Stimulated activated CD4-positive, alpha-beta T cell treated with anti-CD3 and anti-CD28 coated beads, Interleukin-15, amount 100 ng/mL, for 48 hours (primary cell): ENCODE results near the gene DAB2IP.

Source experiments
- DNase-seq, 2 donors: peaks; one replicate each; pipeline ENCODE4 v3.0.0-alpha.2; 2020; ENCODE audit warnings: low read depth in 2 of 2

DAB2IP gene

GRCh38 chr9:121744002-121744686 lies 92.7 kb downstream of the DAB2IP start:
- DNase-seq = peak in 1 of 2 donors; percentile 16

GRCh38 chr9:121744687-121745395 lies 93.4 kb downstream of the DAB2IP start:
- no peak for DNase-seq

- no peak for DNase-seq
Measured at GRCh38 chr9:121745396-121745695, 93.9 kb downstream of the DAB2IP start.

- no peak for DNase-seq
Measured at GRCh38 chr9:121746411-121746810, 95.0 kb downstream of the DAB2IP start.

GRCh38 chr9:121746866-121747265 lies 95.4 kb downstream of the DAB2IP start:
- DNase-seq = no peak

GRCh38 chr9:121748074-121748473 lies 96.6 kb downstream of the DAB2IP start:
- DNase-seq = no peak

GRCh38 chr9:121748727-121749423 lies 97.4 kb downstream of the DAB2IP start:
- DNase-seq = no peak

GRCh38 chr9:121749614-121750013 lies 98.2 kb downstream of the DAB2IP start:
- DNase-seq = no peak

GRCh38 chr9:121750259-121750714 lies 98.9 kb downstream of the DAB2IP start:
- no peak for DNase-seq

GRCh38 chr9:121750715-121751623 lies 99.5 kb downstream of the DAB2IP start:
- DNase-seq = no peak

- DNase-seq = no peak
Measured at GRCh38 chr9:121751686-121752445, 100.4 kb downstream of the DAB2IP start.

GRCh38 chr9:121752929-121753328 lies 101.5 kb downstream of the DAB2IP start:
- DNase-seq = no peak

GRCh38 chr9:121753802-121754654 lies 102.6 kb downstream of the DAB2IP start:
- no peak for DNase-seq

GRCh38 chr9:121754655-121755436 lies 103.4 kb downstream of the DAB2IP start:
- DNase-seq = no peak

GRCh38 chr9:121755581-121755980 lies 104.1 kb downstream of the DAB2IP start:
- DNase-seq = no peak

GRCh38 chr9:121756474-121757280 lies 105.2 kb downstream of the DAB2IP start:
- no peak for DNase-seq

- DNase-seq = no peak
Measured at GRCh38 chr9:121757281-121757585, 105.8 kb downstream of the DAB2IP start.

GRCh38 chr9:121758693-121759092 lies 107.3 kb downstream of the DAB2IP start:
- no peak for DNase-seq

GRCh38 chr9:121759996-121760395 lies 108.6 kb downstream of the DAB2IP start:
- DNase-seq = no peak
